HG02678 (cell line): ENCODE results near the gene HIPK2.
A peak's percentile ranks its signal among the peaks of the same experiment; 100 is the strongest.
"Not testable (repeated sequence)": the region's sequence is repeated elsewhere in the genome, so short reads cannot be mapped to it uniquely, and the experiment has no call there.

Experiments used
- ATAC-seq: cut with Tn5 transposase; IDR thresholded peaks from one replicate; pipeline ENCODE4 v1.9.1; 2021; ENCODE audit warnings: mild to moderate bottlenecking, moderate library complexity; ENCODE audit not compliant: unreplicated experiment

The HIPK2 gene

DNA sequence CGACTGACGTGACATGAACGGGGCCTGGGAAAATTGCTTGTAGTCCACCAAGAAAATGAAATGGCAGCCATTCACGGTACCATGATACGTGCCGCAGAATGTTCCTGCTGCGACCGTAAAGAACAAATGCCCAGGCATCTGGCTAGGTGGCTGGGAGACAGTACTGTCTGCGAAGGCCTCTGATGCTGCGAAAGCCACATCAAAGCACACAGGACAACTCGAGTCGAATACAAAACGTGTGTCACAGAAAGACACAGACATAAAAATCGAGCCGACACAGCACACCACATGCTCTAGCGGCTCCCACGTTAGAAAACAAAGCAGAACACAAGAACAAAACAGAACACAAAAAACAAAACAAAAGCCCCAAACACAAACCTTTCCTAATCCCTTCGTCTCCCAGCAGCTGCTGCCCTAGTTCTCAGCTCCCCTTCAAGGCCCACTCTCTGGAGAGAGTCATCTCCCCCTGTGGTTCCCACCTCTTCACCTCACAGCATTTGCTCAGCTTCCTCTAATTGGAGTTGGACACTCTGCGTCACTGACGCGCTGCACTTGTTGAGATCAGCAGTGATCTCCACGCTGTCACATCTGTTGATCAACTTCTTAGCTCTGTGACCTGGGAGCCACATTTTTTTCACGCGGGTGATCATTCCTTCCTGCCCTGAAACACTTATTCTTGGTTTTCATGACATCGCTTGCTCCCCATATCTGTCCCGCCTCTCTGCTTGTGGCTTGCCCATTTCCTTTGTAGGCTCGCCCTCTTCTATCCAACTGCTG is 142.1 kb downstream of the HIPK2 start:
- no peak for ATAC-seq

DNA sequence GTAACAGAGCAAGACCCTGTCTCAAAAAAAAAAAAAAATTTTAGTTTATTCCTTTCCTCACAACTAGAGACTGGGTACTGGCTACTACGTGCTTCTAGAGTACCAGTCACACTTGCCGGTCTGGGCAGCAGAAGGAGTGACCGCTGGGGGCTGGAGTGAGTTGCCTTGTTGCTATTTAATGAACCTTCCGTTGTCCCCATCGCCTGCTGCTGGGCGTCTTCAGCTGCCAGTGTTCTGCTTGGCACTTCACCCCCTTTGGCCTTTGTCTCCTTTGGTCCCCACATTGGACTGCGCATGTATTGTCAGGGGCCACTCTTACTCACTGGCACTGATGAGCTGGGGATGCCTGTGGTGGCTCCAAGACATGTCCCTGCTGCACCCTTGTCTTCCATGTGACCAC is 143.7 kb downstream of the HIPK2 start:
- ATAC-seq: no peak

DNA sequence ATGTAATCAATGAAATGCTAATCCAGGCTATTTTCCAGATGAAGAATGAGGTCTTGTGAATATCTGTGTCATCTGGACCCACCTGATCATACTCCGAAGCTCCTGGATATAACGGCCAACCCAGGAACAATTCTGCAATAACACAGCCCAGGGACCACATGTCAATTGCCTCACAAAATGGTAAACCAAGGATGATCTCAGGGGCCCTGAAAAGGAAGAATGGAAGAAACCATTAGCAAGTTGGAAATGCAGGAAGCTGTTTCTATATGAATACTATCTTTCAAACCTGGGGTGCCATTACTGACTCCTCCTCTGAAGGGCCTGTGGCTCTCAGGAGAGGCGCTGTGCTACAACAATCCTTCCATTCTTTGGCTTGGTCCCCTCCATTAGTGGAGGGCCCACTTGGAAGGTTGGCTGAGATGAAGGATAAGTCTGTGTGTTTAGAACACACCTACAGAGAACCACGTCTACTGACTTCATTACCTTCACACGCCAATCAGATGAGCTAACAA is 146.2 kb downstream of the HIPK2 start:
- no peak for ATAC-seq

DNA sequence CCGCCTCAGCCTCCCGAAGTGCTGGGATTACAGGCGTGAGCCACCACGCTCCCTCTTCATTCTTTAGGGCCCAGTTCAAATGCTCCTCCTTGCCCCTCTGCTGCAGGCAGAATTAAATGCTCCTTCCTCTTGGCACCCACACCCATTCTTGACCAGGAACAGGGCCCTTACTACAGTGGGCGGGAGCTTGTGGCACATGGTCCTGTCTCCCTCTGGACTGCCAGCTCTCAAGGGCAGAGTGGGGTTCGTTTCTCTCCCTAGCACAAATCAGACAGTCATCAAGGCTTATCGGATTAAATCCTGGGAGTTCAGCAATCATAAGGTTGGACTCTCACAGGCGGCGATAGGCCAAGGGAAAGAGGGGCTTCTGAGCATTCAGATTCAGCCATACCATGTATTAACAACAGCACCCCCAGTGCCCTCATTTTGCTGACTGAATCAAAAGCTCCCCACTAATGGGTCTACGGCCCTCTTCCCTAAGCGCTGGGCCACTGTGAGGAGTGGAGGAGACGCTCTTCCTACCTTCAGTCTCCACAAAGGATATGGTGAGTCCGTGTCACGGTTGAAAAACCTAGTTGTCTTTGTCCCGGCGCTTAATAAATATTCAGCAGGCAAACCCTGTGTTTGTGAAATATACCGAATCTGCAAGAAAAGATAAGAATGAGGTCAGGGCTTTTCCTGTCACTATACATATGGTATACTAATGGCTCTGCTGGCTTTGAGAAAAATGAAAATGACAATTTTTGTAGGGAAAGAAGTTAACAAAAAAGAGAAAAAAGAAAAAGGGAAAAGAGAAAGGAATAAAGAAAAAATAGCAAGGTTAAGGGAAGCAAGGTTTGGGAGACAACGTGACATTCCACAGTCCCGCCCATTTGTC is 146.9 kb downstream of the HIPK2 start:
- no peak for ATAC-seq

DNA sequence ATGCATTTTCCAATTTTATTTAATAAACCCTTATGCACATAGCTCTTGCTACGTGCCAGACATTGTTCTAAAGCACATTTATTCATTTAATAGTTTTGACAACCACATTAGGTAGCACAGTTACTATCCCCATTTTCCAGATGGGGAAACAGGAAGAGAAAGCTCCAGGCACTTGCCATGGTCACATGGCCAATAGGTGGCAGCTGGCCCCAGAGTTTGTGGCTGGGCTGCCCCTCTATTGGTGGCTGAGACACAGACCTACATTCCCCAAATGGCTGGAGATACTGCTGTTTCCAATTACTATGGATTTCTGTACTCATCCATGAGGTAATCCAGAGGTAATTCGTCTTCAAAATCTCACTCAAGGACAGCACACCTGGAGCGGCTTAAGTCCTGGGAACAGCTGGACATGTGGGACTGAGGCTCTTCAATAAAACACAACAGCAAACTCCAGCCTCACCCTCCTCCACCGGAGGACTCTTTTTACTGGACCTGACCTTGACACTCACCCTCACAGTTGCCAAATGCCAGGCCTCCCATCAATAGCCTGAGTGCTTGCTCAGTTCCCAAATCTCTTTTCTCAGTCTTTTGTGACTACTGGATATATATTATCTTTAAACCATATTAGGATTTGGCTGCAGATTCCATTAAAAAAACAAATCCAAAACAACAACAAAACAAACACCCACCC is 148.3 kb downstream of the HIPK2 start:
- no peak for ATAC-seq

DNA sequence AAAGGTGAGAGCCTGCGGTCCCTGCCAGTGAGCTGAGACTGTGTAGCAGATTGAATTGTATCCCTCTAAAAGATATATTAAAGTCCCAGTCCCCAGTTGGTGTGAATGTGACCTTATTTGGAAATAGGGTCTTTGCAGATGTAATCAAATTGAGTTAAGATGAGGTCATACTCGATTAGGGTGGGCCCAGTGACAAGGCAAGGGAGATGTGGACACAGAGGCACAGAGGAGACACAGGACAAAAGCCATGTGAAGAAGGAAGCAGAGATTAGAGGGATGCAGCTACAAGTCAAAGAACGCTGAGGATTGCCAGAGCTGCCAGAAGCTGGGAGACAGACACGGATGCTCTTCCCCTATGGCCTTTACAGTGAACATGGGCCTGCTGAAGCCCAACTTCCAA is 150.0 kb downstream of the HIPK2 start:
- no peak for ATAC-seq

DNA sequence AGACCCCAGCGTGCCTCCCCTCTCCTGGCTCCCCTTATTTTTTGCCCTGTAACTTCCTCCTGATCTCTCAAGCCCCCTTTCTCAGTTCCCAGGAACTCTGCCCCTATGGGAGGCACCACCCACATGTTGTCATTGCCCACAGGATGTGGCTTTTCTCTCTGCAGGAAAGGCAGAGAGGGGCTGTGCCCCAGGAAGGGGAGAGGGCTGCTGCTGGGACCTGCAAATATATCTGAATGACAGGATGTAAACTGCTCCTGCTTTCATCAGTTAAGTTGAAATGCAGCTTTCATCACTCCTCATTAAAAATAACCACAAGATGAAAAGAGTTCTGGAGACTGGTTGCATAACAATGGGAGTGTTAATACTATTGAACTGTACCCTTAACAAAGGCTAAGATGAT is 151.0 kb downstream of the HIPK2 start:
- no peak for ATAC-seq

DNA sequence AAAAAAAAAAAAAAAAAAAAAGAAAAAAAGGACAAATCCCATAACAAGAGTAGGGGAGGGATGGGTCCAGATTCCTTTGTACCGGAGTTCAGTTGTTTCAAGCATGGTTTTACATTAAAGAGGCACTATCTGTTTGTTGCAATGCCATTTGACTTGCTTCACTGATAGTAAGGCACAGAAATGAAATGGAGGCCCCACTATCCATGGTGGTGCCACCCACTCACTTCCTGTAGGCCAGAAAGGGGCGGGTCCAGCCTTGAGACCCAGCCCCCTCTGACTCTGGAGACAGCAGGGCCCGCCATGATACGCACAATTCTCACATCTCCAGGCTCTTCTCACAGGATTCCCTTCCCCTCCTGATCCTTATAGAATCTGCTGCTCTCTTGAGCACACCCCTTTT is 154.3 kb downstream of the HIPK2 start:
- no peak for ATAC-seq

DNA sequence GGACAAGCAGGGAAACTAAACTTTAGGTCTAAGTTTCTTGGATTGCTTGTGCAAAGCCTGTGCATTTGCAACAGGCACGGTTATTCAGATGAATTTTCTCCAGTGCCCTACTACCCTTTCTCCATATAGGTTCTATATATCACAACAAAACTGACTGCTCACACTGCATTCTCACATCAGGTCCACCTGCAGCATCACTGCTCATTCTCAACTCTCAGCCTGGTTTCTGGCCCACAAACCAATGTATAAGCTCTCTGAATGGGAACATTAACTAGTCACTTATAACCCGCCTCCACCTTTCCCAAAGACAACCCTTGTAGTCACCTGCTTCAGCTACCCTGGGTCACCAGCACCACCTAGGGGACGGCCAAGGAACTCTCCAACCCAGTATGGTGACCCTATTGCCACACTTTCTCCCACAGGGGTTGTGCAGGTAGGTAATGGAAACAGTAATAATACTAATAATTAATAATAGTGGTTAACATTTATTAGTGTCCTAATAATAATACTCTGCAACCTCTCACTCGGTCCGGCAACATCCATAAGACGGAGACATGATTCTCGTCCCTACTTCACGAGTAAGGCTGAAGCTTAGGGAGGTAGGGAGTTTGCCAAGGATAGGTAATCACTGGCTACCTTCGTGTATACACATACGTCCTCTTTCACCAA is 157.0 kb downstream of the HIPK2 start:
- ATAC-seq: peak; percentile 69

DNA sequence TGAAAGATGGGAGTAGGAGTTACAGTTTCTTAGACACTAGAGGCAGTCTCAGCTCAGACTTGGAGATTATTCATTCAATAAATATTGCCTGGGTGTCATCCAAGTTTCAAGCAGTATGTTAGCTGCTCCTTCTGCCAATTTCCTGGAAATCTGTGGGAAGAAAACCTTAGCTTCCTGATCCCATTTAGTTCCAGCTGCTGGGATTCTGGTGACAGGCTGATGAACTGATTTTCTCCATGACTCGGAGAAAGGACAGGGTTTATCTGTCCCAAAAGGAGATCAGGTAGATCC is 158.5 kb downstream of the HIPK2 start:
- no peak for ATAC-seq

DNA sequence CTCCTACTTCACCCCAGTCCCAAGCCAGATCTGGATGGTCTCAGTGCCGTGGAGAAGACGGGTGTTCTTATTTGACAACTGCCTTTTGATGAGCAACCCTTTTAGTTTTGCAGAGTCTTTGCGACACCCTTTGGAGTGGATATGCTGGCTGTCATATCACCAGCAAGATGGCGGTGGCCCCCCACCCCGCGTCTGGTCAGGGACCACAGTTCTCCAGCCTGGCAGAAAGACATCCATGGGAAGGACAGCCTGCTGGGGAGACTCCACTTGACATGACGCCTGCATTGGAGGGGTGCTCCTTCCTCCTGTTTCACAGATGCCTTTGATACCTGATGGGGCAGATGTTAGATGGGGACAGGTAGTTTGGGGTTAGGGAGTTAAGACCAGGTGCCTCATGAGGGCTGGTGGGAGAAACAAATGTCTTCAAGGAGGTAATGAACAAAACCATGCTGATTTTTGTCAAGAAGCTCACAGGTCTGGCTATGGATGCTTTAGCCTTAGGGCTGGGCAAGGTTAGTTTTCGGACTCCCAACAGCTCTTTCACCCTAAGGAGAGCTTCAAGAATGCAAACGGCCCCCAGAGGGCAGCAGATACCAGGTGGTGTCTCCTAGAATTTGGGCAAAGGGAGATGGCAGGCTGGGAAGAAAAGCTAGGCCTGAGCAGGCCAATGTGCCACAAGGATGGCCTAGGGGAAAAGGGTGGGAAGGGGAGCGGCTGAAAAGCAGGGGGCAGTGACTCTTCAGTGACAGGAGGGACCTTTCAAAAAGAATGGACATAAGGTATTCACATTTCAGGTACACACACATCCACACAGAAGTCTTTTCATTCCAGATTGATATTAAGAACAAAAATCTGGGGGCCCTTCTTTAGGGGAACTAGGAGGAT is 159.1 kb downstream of the HIPK2 start:
- ATAC-seq: no peak

DNA sequence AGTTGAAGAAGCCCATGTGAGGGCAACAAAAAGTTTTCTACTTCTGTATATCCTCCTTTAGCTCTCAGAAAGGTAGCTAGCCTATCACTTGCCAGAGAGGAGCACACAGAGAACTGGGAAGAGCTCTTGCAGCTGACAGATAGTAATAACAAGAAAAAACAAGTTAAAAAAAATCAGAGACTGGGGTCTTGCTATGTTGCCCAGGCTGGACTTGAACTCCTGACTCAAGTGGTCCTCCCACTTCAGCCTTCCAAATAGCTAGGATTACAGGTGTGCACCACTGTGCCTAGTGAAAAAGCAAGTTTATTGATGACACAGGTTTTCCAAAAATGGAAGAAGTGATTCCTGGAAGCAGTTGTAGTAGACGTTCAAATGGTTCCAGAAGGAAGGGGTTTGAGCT is 160.7 kb downstream of the HIPK2 start:
- ATAC-seq: no peak

DNA sequence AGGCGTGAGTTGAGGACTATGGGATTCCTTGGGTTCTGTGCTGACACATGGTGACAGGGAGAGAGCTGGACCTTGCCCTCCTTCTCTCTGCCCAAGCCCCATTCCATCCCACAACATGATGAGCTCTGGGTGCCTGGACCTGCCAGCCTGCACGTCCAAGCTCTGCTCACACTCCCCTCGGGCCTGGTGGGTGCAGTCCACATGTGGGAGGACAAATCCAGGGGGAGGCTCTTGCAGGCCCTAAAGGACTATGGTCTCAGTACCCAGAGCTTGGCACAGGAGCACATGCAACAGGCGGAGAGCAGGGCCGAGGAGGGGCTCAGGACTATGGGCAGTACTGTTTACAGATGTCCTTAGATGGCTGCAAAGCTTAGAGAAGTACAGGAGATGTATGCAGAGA is 162.9 kb downstream of the HIPK2 start:
- ATAC-seq: no peak

DNA sequence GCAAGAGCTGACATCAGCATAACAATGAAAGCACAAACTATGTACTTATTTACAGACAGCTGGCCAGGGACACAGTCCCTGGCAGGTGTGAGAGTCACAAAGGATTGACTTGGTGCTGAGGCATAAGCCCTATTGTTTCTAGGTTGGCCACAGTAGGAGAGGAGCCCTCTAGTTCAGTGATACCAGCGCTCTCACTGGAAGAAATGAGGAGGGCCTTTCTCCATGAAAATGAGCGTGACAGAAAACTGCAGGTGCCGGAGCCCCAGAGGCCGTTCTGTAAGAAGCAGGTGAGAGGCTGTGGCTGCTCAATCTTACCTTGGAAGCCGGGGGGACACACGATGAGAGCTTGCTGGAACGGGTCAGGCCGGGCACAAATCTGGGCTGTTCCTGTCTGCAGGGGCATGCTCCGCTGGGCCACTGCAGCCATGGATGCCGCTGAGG is 163.8 kb downstream of the HIPK2 start:
- no peak for ATAC-seq

DNA sequence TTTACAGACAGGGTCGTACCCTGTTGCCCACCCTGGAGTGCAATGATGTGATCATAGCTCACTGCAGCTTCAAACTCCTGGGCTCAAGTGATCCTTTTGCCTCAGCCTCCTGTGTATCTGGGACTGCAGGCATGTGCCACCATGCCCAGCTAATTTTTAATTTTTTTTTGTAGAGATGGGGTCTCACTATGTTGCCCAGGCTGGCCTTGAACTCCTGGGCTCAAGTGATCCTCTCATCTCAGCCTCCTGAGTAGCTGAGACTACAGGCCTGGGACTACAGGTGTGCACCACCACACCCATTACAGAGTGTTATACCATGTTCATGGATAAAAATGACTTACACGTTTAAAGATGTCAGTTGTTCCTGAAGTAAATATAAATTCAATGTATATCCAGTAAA is 166.2 kb downstream of the HIPK2 start:
- ATAC-seq: not testable (repeated sequence)

DNA sequence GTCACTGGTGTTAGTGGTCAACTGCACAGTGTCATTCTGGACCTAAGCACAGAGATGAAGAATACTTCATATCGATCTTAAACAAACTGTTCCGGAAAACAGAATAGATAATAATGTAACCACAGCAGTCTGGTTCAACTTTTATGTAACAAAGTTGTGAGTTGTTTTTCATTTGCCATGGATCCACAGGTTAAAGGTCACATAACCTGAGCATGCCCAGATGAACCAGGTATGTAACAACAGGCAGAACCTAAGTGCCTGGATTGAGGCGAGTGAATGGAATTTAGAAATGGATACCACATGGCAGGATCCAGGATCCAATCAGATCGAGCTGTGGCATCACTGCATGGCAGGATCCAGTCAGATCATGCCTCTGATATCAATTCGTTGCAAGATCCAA is 167.2 kb downstream of the HIPK2 start:
- no peak for ATAC-seq

DNA sequence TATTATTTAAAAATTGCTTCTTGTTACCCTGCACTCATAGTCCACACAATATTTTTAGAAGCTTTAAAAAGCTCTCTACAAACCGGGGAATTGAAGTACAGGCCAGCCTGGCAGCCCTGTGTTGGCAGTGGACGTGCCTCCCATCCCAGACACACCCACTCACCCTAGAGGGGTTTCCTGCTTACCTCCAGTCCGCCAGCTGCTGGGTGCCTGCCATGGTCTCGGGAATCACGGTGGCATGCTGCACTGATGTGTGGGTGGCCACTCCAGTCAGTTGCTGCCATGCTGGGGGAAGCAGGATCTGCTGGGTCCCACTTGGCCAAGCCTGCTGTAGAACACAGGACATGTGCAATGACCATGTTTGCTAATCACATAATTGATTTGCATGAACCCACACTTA is 173.9 kb downstream of the HIPK2 start:
- no peak for ATAC-seq

DNA sequence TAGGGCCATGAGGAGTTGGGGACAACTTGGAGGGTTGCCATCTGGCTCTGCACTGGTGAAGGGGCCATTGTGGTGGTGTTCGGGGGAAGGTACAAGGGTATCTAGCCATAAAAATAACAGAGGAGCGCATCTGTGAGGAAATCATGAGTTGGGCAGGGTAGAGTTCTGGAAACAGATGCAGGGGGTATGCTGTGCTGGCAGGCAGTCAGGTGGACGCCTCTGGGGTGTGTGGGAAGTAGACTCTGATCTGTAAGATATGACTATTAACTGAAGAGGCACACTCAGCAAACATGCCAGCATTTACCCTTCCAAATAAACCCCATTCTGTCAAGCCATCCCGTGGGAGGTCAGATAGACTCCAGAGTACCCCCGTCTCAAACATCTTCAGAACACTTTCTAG is 174.5 kb downstream of the HIPK2 start:
- ATAC-seq: no peak

DNA sequence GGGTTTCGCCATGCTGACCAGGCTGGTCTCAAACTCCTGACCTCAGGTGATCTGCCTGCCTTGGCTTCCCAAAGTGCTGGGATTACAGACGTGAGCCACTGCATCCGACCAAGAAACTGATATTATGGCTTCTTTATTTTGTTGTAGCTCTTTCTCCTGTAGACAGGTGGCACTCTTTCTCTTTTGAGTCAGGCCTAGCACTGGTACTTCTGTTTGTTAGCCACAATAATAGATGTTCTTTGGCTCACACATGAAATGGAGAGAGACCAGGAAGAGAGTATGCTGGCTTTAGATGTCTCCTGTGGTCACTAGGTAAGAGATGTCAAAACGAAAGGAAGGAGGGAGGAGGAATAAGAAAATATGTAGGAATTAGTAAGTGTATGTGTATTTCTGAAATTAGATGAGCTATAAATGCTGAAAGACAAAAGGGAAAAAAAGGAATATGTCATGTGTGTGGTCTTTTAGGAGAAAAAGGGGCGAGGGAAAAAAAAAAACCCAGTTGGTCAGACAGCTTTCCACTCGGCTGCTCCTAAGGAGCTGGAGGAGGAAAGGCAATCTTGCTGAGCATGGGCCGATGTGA is 175.6 kb downstream of the HIPK2 start:
- ATAC-seq: no peak

DNA sequence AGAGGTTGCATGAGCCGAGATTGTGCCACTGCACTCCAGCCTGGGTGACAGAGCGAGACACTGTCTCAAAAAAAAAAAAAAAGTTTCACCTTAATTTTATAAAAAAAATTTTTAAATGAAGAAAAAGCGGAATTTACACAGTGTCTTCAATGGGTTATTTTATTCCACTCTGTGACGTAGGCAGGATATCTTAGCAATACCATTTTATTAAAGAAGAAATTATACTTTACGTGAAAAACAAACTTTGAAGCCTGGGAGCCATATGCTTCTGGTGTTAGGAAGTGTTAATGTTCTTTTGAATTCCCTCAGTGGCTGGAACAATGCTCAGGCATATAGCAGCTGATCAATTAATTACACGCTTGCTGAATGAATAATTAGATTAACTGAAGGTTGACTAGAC is 176.6 kb downstream of the HIPK2 start:
- no peak for ATAC-seq
